DOHH2 (cell line): ENCODE measurements around the gene HAPLN2.

Source experiments
- H3F3A ChIP-seq: fragments of 200-600 bp; sonication (generic), shearing (Covaris generic); 2 replicates; pipeline ENCODE4 v1.6.0; 2016; ENCODE audit warnings: antibody characterized with exemption, mild to moderate bottlenecking; ENCODE audit not compliant: control insufficient read depth, insufficient read depth
- H3K27ac ChIP-seq: fragments of 200-600 bp; sonication (generic); 2 replicates; pipeline ENCODE4 v1.5.1; 2014; ENCODE audit warnings: low read depth, mild to moderate bottlenecking, low read length, moderate library complexity
- H3K27me3 ChIP-seq: fragments of 200-600 bp; sonication (generic); 2 replicates; pipeline ENCODE4 v1.6.1; 2014; ENCODE audit warnings: mild to moderate bottlenecking, low read length, mixed read lengths; ENCODE audit not compliant: control insufficient read depth
- H3K36me3 ChIP-seq: fragments of 200-600 bp; sonication (generic); 2 replicates; pipeline ENCODE4 v1.6.1; 2014; ENCODE audit warnings: mild to moderate bottlenecking, low read length, moderate library complexity, mixed read lengths; ENCODE audit not compliant: control insufficient read depth
- H3K4me1 ChIP-seq: fragments of 200-600 bp; sonication (generic); 2 replicates; pipeline ENCODE4 v1.6.1; 2014; ENCODE audit warnings: mild to moderate bottlenecking, low read length, mixed read lengths; ENCODE audit not compliant: control insufficient read depth
- H3K4me2 ChIP-seq: fragments of 200-600 bp; sonication (generic); 2 replicates; pipeline ENCODE4 v1.6.0; 2014; ENCODE audit warnings: mild to moderate bottlenecking, low read length, moderate library complexity
- H3K4me3 ChIP-seq: fragments of 200-600 bp; sonication (generic); 2 replicates; pipeline ENCODE4 v1.5.1; 2014; ENCODE audit warnings: mild to moderate bottlenecking, low read length, mixed read lengths
- H3K79me2 ChIP-seq: fragments of 200-600 bp; sonication (generic); 2 replicates; pipeline ENCODE4 v1.6.1; 2014; ENCODE audit warnings: mild to moderate bottlenecking, low read length, mixed read lengths; ENCODE audit not compliant: control insufficient read depth
- H3K9me2 ChIP-seq: fragments of 200-600 bp; sonication (generic); replicated peaks from 2 replicates; pipeline ENCODE4 v1.6.1; 2014; ENCODE audit warnings: mild to moderate bottlenecking, low read length, mixed read lengths; ENCODE audit not compliant: control insufficient read depth
- H3K9me3 ChIP-seq: fragments of 200-600 bp; sonication (generic); 2 replicates; pipeline ENCODE4 v1.6.1; 2014; ENCODE audit warnings: antibody characterized with exemption, low read length, mixed read lengths; ENCODE audit not compliant: control insufficient read depth, insufficient read depth
- H4K20me1 ChIP-seq: fragments of 200-600 bp; sonication (generic); 2 replicates; pipeline ENCODE4 v1.6.0; 2014; ENCODE audit warnings: low read depth, mild to moderate bottlenecking, antibody characterized with exemption, low read length, moderate library complexity; ENCODE audit not compliant: control insufficient read depth, insufficient read depth
- CTCF ChIP-seq: fragments of 200-600 bp; sonication (generic); IDR thresholded peaks from one replicate; pipeline ENCODE4 v1.5.1; 2014; ENCODE audit warnings: antibody characterized with exemption, mild to moderate bottlenecking, low read depth, low read length; ENCODE audit not compliant: poor library complexity, severe bottlenecking
- EZH2phosphoT487 ChIP-seq: fragments of 200-600 bp; sonication (generic); IDR thresholded peaks from 2 replicates; pipeline ENCODE4 v1.6.1; 2017; ENCODE audit warnings: borderline replicate concordance, mild to moderate bottlenecking, antibody characterized with exemption, low read length, moderate library complexity, mixed read lengths

HAPLN2 gene

GRCh38 chr1:156655151-156655903 lies 36.1 kb downstream of the HAPLN2 start:
- TF ChIP-seq CTCF = no peak
- TF ChIP-seq EZH2phosphoT487 = no peak
- peaks cover 61% of the 10 kb centered on the region for H3K27me3 ChIP-seq
- H3K79me2 ChIP-seq = no peaks in the 10 kb centered on the region
- no peaks in the 10 kb centered on the region for H4K20me1 ChIP-seq
- no peak overlapping the region for H3K4me2 ChIP-seq
- H3K36me3 ChIP-seq = no peaks in the 10 kb centered on the region
- no peak overlapping the region for H3K27ac ChIP-seq
- H3K4me3 ChIP-seq = no peak overlapping the region
- H3K9me2 ChIP-seq = no peaks in the 10 kb centered on the region
- H3K4me1 ChIP-seq = peaks cover 19% of the 10 kb centered on the region
- H3F3A ChIP-seq = no peaks in the 10 kb centered on the region
- H3K9me3 ChIP-seq = no peaks in the 10 kb centered on the region

GRCh38 chr1:156655904-156656516 lies 36.8 kb downstream of the HAPLN2 start:
- H3F3A ChIP-seq = no peaks in the 10 kb centered on the region
- H3K4me2 ChIP-seq = no peak overlapping the region
- H3K4me3 ChIP-seq = no peak overlapping the region
- no peaks in the 10 kb centered on the region for H3K9me2 ChIP-seq
- H3K36me3 ChIP-seq = no peaks in the 10 kb centered on the region
- peaks cover 61% of the 10 kb centered on the region for H3K27me3 ChIP-seq
- no peaks in the 10 kb centered on the region for H4K20me1 ChIP-seq
- no peaks in the 10 kb centered on the region for H3K9me3 ChIP-seq
- TF ChIP-seq CTCF = no peak
- no peak for TF ChIP-seq EZH2phosphoT487
- H3K79me2 ChIP-seq = no peaks in the 10 kb centered on the region
- peaks cover 26% of the 10 kb centered on the region for H3K4me1 ChIP-seq
- no peak overlapping the region for H3K27ac ChIP-seq

- Histone ChIP-seq H3K79me2 (no peaks in the 10 kb centered on the region), H3K27ac (no peak overlapping the region), H3K9me3 (no peaks in the 10 kb centered on the region), H4K20me1 (no peaks in the 10 kb centered on the region), H3K4me3 (no peak overlapping the region), H3K4me1 (peaks cover 37% of the 10 kb centered on the region), H3K4me2 (peak overlapping the region; percentile 35), H3K27me3 (peaks cover 54% of the 10 kb centered on the region), H3F3A (no peaks in the 10 kb centered on the region; the same call in 1 of the 2 replicates), H3K9me2 (no peaks in the 10 kb centered on the region), H3K36me3 (no peaks in the 10 kb centered on the region)
- TF ChIP-seq EZH2phosphoT487 = peak; percentile 97
- peak; percentile 96 for TF ChIP-seq CTCF
These were observed 37.9 kb downstream of the HAPLN2 start for GRCh38 chr1:156656806-156657740.
